Measurements from ENCODE around the gene NAGLU. TPM values are rescaled to one million over a fixed set of nuclear protein-coding genes. Genes with fewer than 3 reads are reported as not detected.

Gene NAGLU
- total and polyA plus RNA-seq, 2 of the 13 experiments (the other 11 are each of a cell fraction or from before 2014, with no cell fraction given) = 28.2 to 40.1 TPM

DNA sequence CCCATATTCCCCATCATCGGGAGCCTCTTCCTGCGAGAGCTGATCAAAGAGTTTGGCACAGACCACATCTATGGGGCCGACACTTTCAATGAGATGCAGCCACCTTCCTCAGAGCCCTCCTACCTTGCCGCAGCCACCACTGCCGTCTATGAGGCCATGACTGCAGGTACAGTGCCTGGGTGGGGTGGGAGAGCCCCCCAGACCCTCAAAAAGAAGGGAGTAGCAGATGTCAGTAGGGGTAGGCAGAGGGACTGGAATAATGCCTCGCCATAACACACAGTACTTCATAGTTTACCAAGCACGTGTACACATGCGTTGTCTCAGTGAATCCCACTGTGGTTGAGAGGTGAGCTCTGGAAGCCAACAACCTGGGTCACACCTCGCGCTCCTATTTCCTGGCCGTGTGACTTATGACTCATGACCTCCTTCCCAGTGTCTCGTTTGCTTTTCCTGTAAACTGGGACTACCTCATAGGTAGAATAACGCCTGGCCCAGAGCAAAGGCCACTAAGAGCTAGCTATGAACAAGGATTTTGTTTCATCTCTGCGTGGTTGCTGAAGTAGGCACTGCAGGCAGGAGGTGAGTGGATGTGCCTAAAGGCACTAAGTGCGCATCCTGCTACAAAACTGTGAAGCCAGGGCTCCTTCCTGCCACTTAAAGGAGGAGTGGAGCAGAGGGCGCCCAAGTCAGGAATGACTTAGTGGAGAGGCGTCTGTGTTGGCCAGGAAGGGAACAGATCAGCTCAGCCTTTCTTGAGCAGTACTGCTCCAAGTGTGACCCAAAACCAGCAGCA lies 5.2 kb downstream of the NAGLU start (continued):
- TF ChIP-seq, protein P1, sequence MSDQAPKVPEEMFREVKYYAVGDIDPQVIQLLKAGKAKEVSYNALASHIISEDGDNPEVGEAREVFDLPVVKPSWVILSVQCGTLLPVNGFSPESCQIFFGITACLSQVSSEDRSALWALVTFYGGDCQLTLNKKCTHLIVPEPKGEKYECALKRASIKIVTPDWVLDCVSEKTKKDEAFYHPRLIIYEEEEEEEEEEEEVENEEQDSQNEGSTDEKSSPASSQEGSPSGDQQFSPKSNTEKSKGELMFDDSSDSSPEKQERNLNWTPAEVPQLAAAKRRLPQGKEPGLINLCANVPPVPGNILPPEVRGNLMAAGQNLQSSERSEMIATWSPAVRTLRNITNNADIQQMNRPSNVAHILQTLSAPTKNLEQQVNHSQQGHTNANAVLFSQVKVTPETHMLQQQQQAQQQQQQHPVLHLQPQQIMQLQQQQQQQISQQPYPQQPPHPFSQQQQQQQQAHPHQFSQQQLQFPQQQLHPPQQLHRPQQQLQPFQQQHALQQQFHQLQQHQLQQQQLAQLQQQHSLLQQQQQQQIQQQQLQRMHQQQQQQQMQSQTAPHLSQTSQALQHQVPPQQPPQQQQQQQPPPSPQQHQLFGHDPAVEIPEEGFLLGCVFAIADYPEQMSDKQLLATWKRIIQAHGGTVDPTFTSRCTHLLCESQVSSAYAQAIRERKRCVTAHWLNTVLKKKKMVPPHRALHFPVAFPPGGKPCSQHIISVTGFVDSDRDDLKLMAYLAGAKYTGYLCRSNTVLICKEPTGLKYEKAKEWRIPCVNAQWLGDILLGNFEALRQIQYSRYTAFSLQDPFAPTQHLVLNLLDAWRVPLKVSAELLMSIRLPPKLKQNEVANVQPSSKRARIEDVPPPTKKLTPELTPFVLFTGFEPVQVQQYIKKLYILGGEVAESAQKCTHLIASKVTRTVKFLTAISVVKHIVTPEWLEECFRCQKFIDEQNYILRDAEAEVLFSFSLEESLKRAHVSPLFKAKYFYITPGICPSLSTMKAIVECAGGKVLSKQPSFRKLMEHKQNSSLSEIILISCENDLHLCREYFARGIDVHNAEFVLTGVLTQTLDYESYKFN (CRISPR knock-in tag; conservative IDR thresholded peaks at IDR 0.05) = peak; percentile 91
- no peak for TF ChIP-seq GABPA (IDR thresholded peaks at IDR 0.05; ENCODE audit: low read depth, low read length)
- TF ChIP-seq GABPA (CRISPR knock-in tag; IDR thresholded peaks at IDR 0.05; ENCODE audit: low read depth) = peak; percentile 74
- 0 out of 2 replicates have a peak, but pooled peaks have one; percentile 23 for TF ChIP-seq RFX5 (IDR thresholded peaks at IDR 0.05; ENCODE audit: low read depth, low read length)
- no peak; the same call in 1 of the 2 replicates for TF ChIP-seq NFYC (CRISPR knock-in tag; IDR thresholded peaks at IDR 0.05)
- no peak for TF ChIP-seq KAT2B (IDR thresholded peaks at IDR 0.05; ENCODE audit: borderline replicate concordance, low read depth, low read length)
- TF ChIP-seq, protein P2, sequence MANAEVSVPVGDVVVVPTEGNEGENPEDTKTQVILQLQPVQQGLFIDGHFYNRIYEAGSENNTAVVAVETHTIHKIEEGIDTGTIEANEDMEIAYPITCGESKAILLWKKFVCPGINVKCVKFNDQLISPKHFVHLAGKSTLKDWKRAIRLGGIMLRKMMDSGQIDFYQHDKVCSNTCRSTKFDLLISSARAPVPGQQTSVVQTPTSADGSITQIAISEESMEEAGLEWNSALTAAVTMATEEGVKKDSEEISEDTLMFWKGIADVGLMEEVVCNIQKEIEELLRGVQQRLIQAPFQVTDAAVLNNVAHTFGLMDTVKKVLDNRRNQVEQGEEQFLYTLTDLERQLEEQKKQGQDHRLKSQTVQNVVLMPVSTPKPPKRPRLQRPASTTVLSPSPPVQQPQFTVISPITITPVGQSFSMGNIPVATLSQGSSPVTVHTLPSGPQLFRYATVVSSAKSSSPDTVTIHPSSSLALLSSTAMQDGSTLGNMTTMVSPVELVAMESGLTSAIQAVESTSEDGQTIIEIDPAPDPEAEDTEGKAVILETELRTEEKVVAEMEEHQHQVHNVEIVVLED (CRISPR knock-in tag; IDR thresholded peaks at IDR 0.05; ENCODE audit: borderline replicate concordance) = peak; percentile 50
- TF ChIP-seq TBL1XR1 (IDR thresholded peaks at IDR 0.05; ENCODE audit: borderline replicate concordance, low read length, partially characterized antibody) = peak; percentile 50
- TF ChIP-seq CBX2 (IDR thresholded peaks at IDR 0.05; ENCODE audit: low read depth, low read length) = no peak
- TF ChIP-seq CBX2 (CRISPR knock-in tag; IDR thresholded peaks at IDR 0.05; ENCODE audit: low read depth) = no peak
- TF ChIP-seq ZNF207 (IDR thresholded peaks at IDR 0.05; ENCODE audit: borderline replicate concordance) = no peak
- TF ChIP-seq SMYD3 (CRISPR knock-in tag; IDR thresholded peaks at IDR 0.05) = 0 out of 2 replicates have a peak, but pooled peaks have one; percentile 19
- no peak for TF ChIP-seq POLR2AphosphoS2 (IDR thresholded peaks at IDR 0.05; ENCODE audit: low read depth, low read length)
- TF ChIP-seq RXRB (CRISPR knock-in tag; IDR thresholded peaks at IDR 0.05; ENCODE audit: borderline replicate concordance) = peak; percentile 94
- no peak for TF ChIP-seq ZNF496 (CRISPR knock-in tag; IDR thresholded peaks at IDR 0.05; ENCODE audit: insufficient replicate concordance)
- no peak for TF ChIP-seq SCMH1 (CRISPR knock-in tag; IDR thresholded peaks at IDR 0.05; ENCODE audit: borderline replicate concordance)
- TF ChIP-seq, protein P3, sequence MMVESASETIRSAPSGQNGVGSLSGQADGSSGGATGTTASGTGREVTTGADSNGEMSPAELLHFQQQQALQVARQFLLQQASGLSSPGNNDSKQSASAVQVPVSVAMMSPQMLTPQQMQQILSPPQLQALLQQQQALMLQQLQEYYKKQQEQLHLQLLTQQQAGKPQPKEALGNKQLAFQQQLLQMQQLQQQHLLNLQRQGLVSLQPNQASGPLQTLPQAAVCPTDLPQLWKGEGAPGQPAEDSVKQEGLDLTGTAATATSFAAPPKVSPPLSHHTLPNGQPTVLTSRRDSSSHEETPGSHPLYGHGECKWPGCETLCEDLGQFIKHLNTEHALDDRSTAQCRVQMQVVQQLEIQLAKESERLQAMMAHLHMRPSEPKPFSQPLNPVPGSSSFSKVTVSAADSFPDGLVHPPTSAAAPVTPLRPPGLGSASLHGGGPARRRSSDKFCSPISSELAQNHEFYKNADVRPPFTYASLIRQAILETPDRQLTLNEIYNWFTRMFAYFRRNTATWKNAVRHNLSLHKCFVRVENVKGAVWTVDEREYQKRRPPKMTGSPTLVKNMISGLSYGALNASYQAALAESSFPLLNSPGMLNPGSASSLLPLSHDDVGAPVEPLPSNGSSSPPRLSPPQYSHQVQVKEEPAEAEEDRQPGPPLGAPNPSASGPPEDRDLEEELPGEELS (CRISPR knock-in tag; IDR thresholded peaks at IDR 0.05) = peak; percentile 82
- TF ChIP-seq DR1 (CRISPR knock-in tag; IDR thresholded peaks at IDR 0.05) = no peak
- TF ChIP-seq GTF3A (CRISPR knock-in tag; conservative IDR thresholded peaks at IDR 0.05) = 0 out of 2 replicates have a peak, but pooled peaks have one; percentile 40
- 0 out of 2 replicates have a peak, but pooled peaks have one; percentile 55 for TF ChIP-seq ZNF12 (CRISPR knock-in tag; IDR thresholded peaks at IDR 0.05)
- 0 out of 2 replicates have a peak, but pooled peaks have one; percentile 88 for TF ChIP-seq ZNF75D (CRISPR knock-in tag; IDR thresholded peaks at IDR 0.05; ENCODE audit: borderline replicate concordance)
- TF ChIP-seq ATF7-NPFF (CRISPR knock-in tag; IDR thresholded peaks at IDR 0.05; ENCODE audit: low read depth) = no peak
- TF ChIP-seq YY1 (IDR thresholded peaks at IDR 0.05; ENCODE audit: insufficient read depth, insufficient replicate concordance, low read depth, low read length) = no peak

Measured in HepG2 (cell line).